IPS DF 6.9 (cell line): ENCODE measurements around the gene LIX1L.

ENCODE experiments used
- DNase-seq: peaks from one replicate; pipeline ENCODE4 v3.0.0-alpha.2; 2013; ENCODE audit warnings: low read depth, low spot score
- H3K27ac ChIP-seq: one replicate; pipeline ENCODE4 v1.5.1; 2013; ENCODE audit warnings: low read length, control low read depth
- H3K27me3 ChIP-seq: 2 replicates; pipeline ENCODE4 v1.6.1; 2013; ENCODE audit warnings: mild to moderate bottlenecking, low read length; ENCODE audit not compliant: control insufficient read depth, insufficient read depth
- H3K36me3 ChIP-seq: 2 replicates; pipeline ENCODE4 v1.6.1; 2013; ENCODE audit warnings: low read length; ENCODE audit not compliant: control insufficient read depth, insufficient read depth
- H3K4me1 ChIP-seq: 2 replicates; pipeline ENCODE4 v1.6.1; 2013; ENCODE audit warnings: low read length; ENCODE audit not compliant: control insufficient read depth, insufficient read depth
- H3K4me3 ChIP-seq: 2 replicates; pipeline ENCODE4 v1.5.1; 2013; ENCODE audit warnings: mild to moderate bottlenecking, low read length
- H3K9me3 ChIP-seq: 2 replicates; pipeline ENCODE4 v1.6.1; 2013; ENCODE audit warnings: low read length, inconsistent platforms; ENCODE audit not compliant: control insufficient read depth, insufficient read depth
- WGBS: extraction: QIAGEN DNeasy Blood & Tissue Kit; methylation state at CpG from one replicate; pipeline ENCODE4 v1.1.7; 2013; ENCODE audit warnings: mixed read lengths, missing lambda C conversion rate; ENCODE audit not compliant: insufficient read length, insufficient coverage; 5-methylcytosine and 5-hydroxymethylcytosine counted together

Gene LIX1L

GRCh38 chr1:145891587-145892485 lies 66.0 kb downstream of the LIX1L start:
- Histone ChIP-seq H3K27me3 (no peaks in the 10 kb centered on the region), H3K4me1 (no peaks in the 10 kb centered on the region; the same call in 1 of the 2 replicates), H3K9me3 (no peaks in the 10 kb centered on the region), H3K36me3 (no peaks in the 10 kb centered on the region), H3K27ac (no peak overlapping the region), H3K4me3 (no peak overlapping the region)
- peak; percentile 97 for DNase-seq
- no CpG with 5 or more reads among the region's 6 CpGs for WGBS

- Histone ChIP-seq H3K27ac (no peak overlapping the region), H3K9me3 (no peaks in the 10 kb centered on the region), H3K4me1 (no peaks in the 10 kb centered on the region; the same call in 1 of the 2 replicates), H3K27me3 (no peaks in the 10 kb centered on the region), H3K4me3 (no peak overlapping the region), H3K36me3 (no peaks in the 10 kb centered on the region)
- WGBS: no CpG with 5 or more reads among the region's 1 CpG
- no peak for DNase-seq
Measured at GRCh38 chr1:145891143-145891542, 66.7 kb downstream of the LIX1L start.

- Histone ChIP-seq H3K27me3 (no peaks in the 10 kb centered on the region; the same call in 1 of the 2 replicates), H3K9me3 (no peaks in the 10 kb centered on the region), H3K36me3 (no peaks in the 10 kb centered on the region), H3K4me3 (no peak overlapping the region), H3K4me1 (no peaks in the 10 kb centered on the region; the same call in 1 of the 2 replicates), H3K27ac (no peak overlapping the region)
- no peak for DNase-seq
- WGBS: no CpG with 5 or more reads among the region's 3 CpGs
Measured at GRCh38 chr1:145889722-145890121, 68.1 kb downstream of the LIX1L start.

- H3K27ac ChIP-seq: no peak overlapping the region
- no peaks in the 10 kb centered on the region for H3K9me3 ChIP-seq
- no peaks in the 10 kb centered on the region; the same call in 1 of the 2 replicates for H3K27me3 ChIP-seq
- H3K4me1 ChIP-seq: no peaks in the 10 kb centered on the region; the same call in 1 of the 2 replicates
- no peaks in the 10 kb centered on the region for H3K36me3 ChIP-seq
- no peak for DNase-seq
- WGBS: no CpG with 5 or more reads among the region's 5 CpGs
- H3K4me3 ChIP-seq: no peak overlapping the region
Measured at GRCh38 chr1:145887631-145888030, 70.2 kb downstream of the LIX1L start.

- no peak overlapping the region for H3K27ac ChIP-seq
- no peaks in the 10 kb centered on the region for H3K36me3 ChIP-seq
- H3K9me3 ChIP-seq: no peaks in the 10 kb centered on the region
- no peaks in the 10 kb centered on the region for H3K4me1 ChIP-seq
- no peak for DNase-seq
- H3K4me3 ChIP-seq: no peak overlapping the region
- no peaks in the 10 kb centered on the region; the same call in 1 of the 2 replicates for H3K27me3 ChIP-seq
- WGBS: no CpG with 5 or more reads among the region's 8 CpGs
Measured at GRCh38 chr1:145886816-145887215, 71.0 kb downstream of the LIX1L start.

GRCh38 chr1:145886390-145886789 lies 71.4 kb downstream of the LIX1L start:
- Histone ChIP-seq H3K4me3 (peak overlapping the region; percentile 97; the same call in 1 of the 2 replicates), H3K9me3 (no peaks in the 10 kb centered on the region), H3K4me1 (no peaks in the 10 kb centered on the region), H3K27me3 (no peaks in the 10 kb centered on the region; the same call in 1 of the 2 replicates), H3K27ac (no peak overlapping the region), H3K36me3 (no peaks in the 10 kb centered on the region)
- DNase-seq: no peak
- no CpG with 5 or more reads among the region's 11 CpGs for WGBS

GRCh38 chr1:145885738-145886287 lies 72.0 kb downstream of the LIX1L start, which contains the start of gene ANKRD35:
TSS of gene ANKRD35 (minus strand) at chr1:145885866. CDS start at chr1:145885758, 108 bp downstream.
- Histone ChIP-seq H3K36me3 (no peaks in the 10 kb centered on the region), H3K27me3 (no peaks in the 10 kb centered on the region; the same call in 1 of the 2 replicates), H3K4me1 (no peaks in the 10 kb centered on the region), H3K27ac (no peak within 1 kb of the TSS), H3K4me3 (peak within 1 kb of the TSS; percentile 97; the same call in 1 of the 2 replicates), H3K9me3 (no peaks in the 10 kb centered on the region)
- DNase-seq: no peak
- no CpG with 5 or more reads among the region's 36 CpGs for WGBS

GRCh38 chr1:145884675-145885074 lies 73.1 kb downstream of the LIX1L start:
- H3K9me3 ChIP-seq: no peaks in the 10 kb centered on the region
- no peaks in the 10 kb centered on the region; the same call in 1 of the 2 replicates for H3K27me3 ChIP-seq
- H3K4me1 ChIP-seq: no peaks in the 10 kb centered on the region
- H3K27ac ChIP-seq: no peak overlapping the region
- no peak overlapping the region for H3K4me3 ChIP-seq
- H3K36me3 ChIP-seq: no peaks in the 10 kb centered on the region
- no CpG with 5 or more reads among the region's 1 CpG for WGBS
- no peak for DNase-seq
